Measurements from ENCODE around the gene RCHY1. TPM values are rescaled to one million over a fixed set of nuclear protein-coding genes. Genes with fewer than 3 reads are reported as not detected.
"Not testable (repeated sequence)": the region's sequence is repeated elsewhere in the genome, so short reads cannot be mapped to it uniquely, and the experiment has no call there.

RCHY1 gene
- total RNA-seq, 3 donors from 2014 or later (not counting 1 experiment from before 2014, with no cell fraction given) = 38.7 to 52.4 (median 45.3) TPM

- Histone ChIP-seq H3K36me3 (ENCODE audit: control insufficient read depth, insufficient read depth, low read length) (peaks cover 11% of the 10 kb centered on the region), H3K9me3 (ENCODE audit: control insufficient read depth, insufficient read depth, low read length) (no peaks in the 10 kb centered on the region), H3K4me1 (ENCODE audit: control insufficient read depth, insufficient read depth, low read length) (peaks cover 20% of the 10 kb centered on the region), H3K27me3 (ENCODE audit: control insufficient read depth, insufficient read depth, low read length) (no peaks in the 10 kb centered on the region), H3K4me3 (ENCODE audit: low read length) (peak overlapping the region; percentile 95), H3K27ac (ENCODE audit: low read length) (peak overlapping the region; percentile 98)
- Mint-ChIP-seq H3K4me1 (peaks cover 3 to 39% of the 10 kb centered on the region in 2 donors), H3K27me3 (ENCODE audit: low read depth in 2 of 2) (no peaks in the 10 kb centered on the region), H3K4me3 (no peak overlapping the region), H3K36me3 (no peaks in the 10 kb centered on the region), H3K27ac (no peak overlapping the region), H3K9me3 (no peaks in the 10 kb centered on the region)
- DNase-seq = peak in 1 of 2 donors; percentile 38
- intact Hi-C loops (cut with micrococcal nuclease) = no loop called here
- no peak for TF ChIP-seq CTCF (IDR thresholded peaks at IDR 0.05)
- ATAC-seq = no peak
- WGBS (ENCODE audit: insufficient coverage) = 20% methylated on average over 3 of the region's 6 CpGs
Observed at GRCh38 chr4:75512386-75513211, 1.6 kb downstream of the RCHY1 start.

- Histone ChIP-seq H3K27me3 (ENCODE audit: control insufficient read depth, insufficient read depth, low read length) (no peaks in the 10 kb centered on the region), H3K36me3 (ENCODE audit: control insufficient read depth, insufficient read depth, low read length) (peaks cover 10% of the 10 kb centered on the region), H3K9me3 (ENCODE audit: control insufficient read depth, insufficient read depth, low read length) (no peaks in the 10 kb centered on the region), H3K4me1 (ENCODE audit: control insufficient read depth, insufficient read depth, low read length) (peaks cover 20% of the 10 kb centered on the region), H3K27ac (ENCODE audit: low read length) (peak overlapping the region; percentile 98), H3K4me3 (ENCODE audit: low read length) (no peak overlapping the region)
- Mint-ChIP-seq H3K27ac (no peak overlapping the region), H3K36me3 (no peaks in the 10 kb centered on the region), H3K27me3 (ENCODE audit: low read depth in 2 of 2) (no peaks in the 10 kb centered on the region), H3K4me3 (no peak overlapping the region), H3K4me1 (peaks cover 10 to 47% of the 10 kb centered on the region in 2 donors), H3K9me3 (no peaks in the 10 kb centered on the region)
- ATAC-seq = no peak
- TF ChIP-seq CTCF (IDR thresholded peaks at IDR 0.05) = no peak
- intact Hi-C loops (cut with micrococcal nuclease) = no loop called here
- no peak for DNase-seq
- 41% methylated on average over 3 of the region's 3 CpGs for WGBS (ENCODE audit: insufficient coverage)
Observed at GRCh38 chr4:75511841-75512240, 2.4 kb downstream of the RCHY1 start.

- peak overlapping the region; percentile 45 for H3K4me3 Mint-ChIP-seq
- not testable (repeated sequence) for H3K27ac Mint-ChIP-seq
Observed at GRCh38 chr4:75509592-75509991, 4.6 kb downstream of the RCHY1 start.

GRCh38 chr4:75505630-75506029 lies 8.6 kb downstream of the RCHY1 start:
- H3K27me3 ChIP-seq (ENCODE audit: control insufficient read depth, insufficient read depth, low read length) = no peaks in the 10 kb centered on the region
- peaks cover 42% of the 10 kb centered on the region for H3K36me3 ChIP-seq (ENCODE audit: control insufficient read depth, insufficient read depth, low read length)
- ATAC-seq = no peak
- no peak for TF ChIP-seq CTCF (IDR thresholded peaks at IDR 0.05)
- Mint-ChIP-seq H3K36me3 (no peaks in the 10 kb centered on the region), H3K4me3 (no peak overlapping the region), H3K4me1 (peaks cover 27 to 36% of the 10 kb centered on the region in 2 donors), H3K27ac (peak overlapping the region; percentile 51 to 52), H3K9me3 (no peaks in the 10 kb centered on the region), H3K27me3 (ENCODE audit: low read depth in 2 of 2) (no peaks in the 10 kb centered on the region)
- H3K4me3 ChIP-seq (ENCODE audit: low read length) = no peak overlapping the region
- H3K27ac ChIP-seq (ENCODE audit: low read length) = no peak overlapping the region
- H3K9me3 ChIP-seq (ENCODE audit: control insufficient read depth, insufficient read depth, low read length) = no peaks in the 10 kb centered on the region
- H3K4me1 ChIP-seq (ENCODE audit: control insufficient read depth, insufficient read depth, low read length) = no peaks in the 10 kb centered on the region
- DNase-seq = no peak
- 100% methylated on average over 1 of the region's 2 CpGs for WGBS (ENCODE audit: insufficient coverage)
- intact Hi-C loops (cut with micrococcal nuclease) = no loop called here

More at GRCh38 chr4:75509592-75509991, 4.6 kb downstream of the RCHY1 start:
- intact Hi-C loops (cut with micrococcal nuclease); H3K27ac ChIP-seq (ENCODE audit: low read length); H3K27me3 ChIP-seq (ENCODE audit: control insufficient read depth, insufficient read depth, low read length); H3K27me3 Mint-ChIP-seq (ENCODE audit: low read depth in 2 of 2); ATAC-seq; H3K4me3 ChIP-seq (ENCODE audit: low read length); H3K36me3 Mint-ChIP-seq; DNase-seq; H3K9me3 Mint-ChIP-seq; H3K9me3 ChIP-seq (ENCODE audit: control insufficient read depth, insufficient read depth, low read length): not testable (repeated sequence)
- H3K4me1 ChIP-seq (ENCODE audit: control insufficient read depth, insufficient read depth, low read length) = peaks cover 11% of the 10 kb centered on the region
- peaks cover 23% of the 10 kb centered on the region for H3K36me3 ChIP-seq (ENCODE audit: control insufficient read depth, insufficient read depth, low read length)
- peaks cover 27 to 49% of the 10 kb centered on the region in 2 donors for H3K4me1 Mint-ChIP-seq
- 78% methylated on average over 3 of the region's 4 CpGs for WGBS (ENCODE audit: insufficient coverage)

Measured in natural killer cell (primary cell).